Endothelial cell of umbilical vein (primary cell): ENCODE data around the gene NQO2. TPM values are rescaled to one million over a fixed set of nuclear protein-coding genes. Genes with fewer than 3 reads are reported as not detected.

Experiments used
- BruUV-seq: library from RNA; stranded (reverse); fragments of 400-500 nt; replicated peaks from 2 replicates; lab custom pipeline; 2021; lab: Mats Ljungman, UMichigan
- CTCF ChIA-PET: fragments of 300-600, 350-600 bp; sonication (Branson Sonifier 250); formaldehyde crosslinking; loops from one replicate; lab custom pipeline; 2021; ENCODE audit warnings: antibody characterized with exemption, inconsistent platforms; lab: Charles Lee
- POLR2A ChIA-PET: fragments of 300-600, 350-600 bp; sonication (Branson Sonifier 250); formaldehyde crosslinking; loops from one replicate; lab custom pipeline; 2021; ENCODE audit warnings: antibody characterized with exemption, inconsistent platforms; lab: Charles Lee
- DNase-seq: peaks from one replicate; pipeline ENCODE4 v3.0.0-alpha.2; 2011; ENCODE audit warnings: low read depth, low spot score
- FAIRE-seq: peaks from 2 replicates; lab custom pipeline; 2011; peaks lifted over from hg19 to GRCh38; lab: Jason Lieb, UNC
- H2AFZ ChIP-seq: 2 replicates; pipeline ENCODE4 v1.6.0; 2012; ENCODE audit warnings: low read depth, low read length, control low read depth, inconsistent platforms
- H3K27ac ChIP-seq: 2 replicates; pipeline ENCODE4 v1.5.1; 2011; ENCODE audit warnings: low read depth, mild to moderate bottlenecking, control low read depth, low read length, moderate library complexity; ENCODE audit not compliant: insufficient read depth
- H3K27me3 ChIP-seq, 2 experiments: 2 replicates each; pipeline versions ENCODE4 v1.6.0 to v1.6.1; 2011; ENCODE audit warnings: low read length in 2 of 2, mixed read lengths in 1 of 2; ENCODE audit not compliant: control insufficient read depth in 2 of 2, insufficient read depth in 2 of 2
- H3K36me3 ChIP-seq, 2 experiments: 2 replicates in 1 of 2; 3 replicates in 1 of 2; pipeline ENCODE4 v1.5.1; 2011; ENCODE audit warnings: low read length in 2 of 2, mild to moderate bottlenecking in 1 of 2, moderate library complexity in 1 of 2; ENCODE audit not compliant: control insufficient read depth in 2 of 2, insufficient read depth in 2 of 2; ENCODE audit errors: extremely low read depth in 1 of 2
- H3K4me1 ChIP-seq: 3 replicates; pipeline ENCODE4 v1.5.1; 2011; ENCODE audit warnings: mild to moderate bottlenecking, low read length; ENCODE audit not compliant: control insufficient read depth, insufficient read depth; ENCODE audit errors: extremely low read depth
- H3K4me2 ChIP-seq: 2 replicates; pipeline ENCODE4 v1.6.1; 2011; ENCODE audit warnings: low read length, control low read depth, mixed read lengths; ENCODE audit not compliant: insufficient read depth
- H3K4me3 ChIP-seq, 3 experiments: fragments of 200-600 bp in 1 of 3; sonication (generic), shearing (Covaris generic) in 1 of 3; replicated peaks in 1 of 3; 2 replicates each; pipeline ENCODE4 v1.5.1; 2011 to 2016; ENCODE audit warnings: control low read depth in 3 of 3, low read length in 3 of 3, mild to moderate bottlenecking in 2 of 3, inconsistent platforms in 1 of 3, low read depth in 1 of 3, moderate library complexity in 1 of 3; ENCODE audit not compliant: insufficient read depth in 1 of 3
- H3K79me2 ChIP-seq: 2 replicates; pipeline ENCODE4 v1.6.0; 2012; ENCODE audit warnings: low read length, inconsistent platforms; ENCODE audit not compliant: control insufficient read depth, insufficient read depth
- H3K9ac ChIP-seq: replicated peaks from 2 replicates; pipeline ENCODE3; 2011; ENCODE audit warnings: low read length, control low read depth; ENCODE audit not compliant: insufficient read depth; ENCODE audit errors: extremely low read depth
- H3K9me1 ChIP-seq: replicated peaks from 3 replicates; pipeline ENCODE4 v1.6.0; 2011; ENCODE audit warnings: mild to moderate bottlenecking, low read length; ENCODE audit not compliant: control insufficient read depth, insufficient read depth; ENCODE audit errors: extremely low read depth
- H3K9me3 ChIP-seq: replicated peaks from 2 replicates; pipeline ENCODE4 v1.5.1; 2012; ENCODE audit warnings: low read length, inconsistent platforms; ENCODE audit not compliant: control insufficient read depth, insufficient read depth
- H4K20me1 ChIP-seq: replicated peaks from 2 replicates; pipeline ENCODE3; 2011; ENCODE audit warnings: mild to moderate bottlenecking, low read length; ENCODE audit not compliant: control insufficient read depth, insufficient read depth; ENCODE audit errors: extremely low read depth
- EZH2 ChIP-seq: IDR thresholded peaks from 2 replicates; pipeline ENCODE4 v1.6.1; 2012; ENCODE audit warnings: borderline replicate concordance, low read depth, mild to moderate bottlenecking, moderate library complexity, low read length, inconsistent platforms; ENCODE audit not compliant: severe bottlenecking
- FOS ChIP-seq: IDR thresholded peaks from 2 replicates; pipeline ENCODE4 v1.6.1; 2011; ENCODE audit warnings: mild to moderate bottlenecking, low read length, moderate library complexity, borderline replicate concordance; ENCODE audit not compliant: insufficient read depth
- GATA2 ChIP-seq: IDR thresholded peaks from 2 replicates; pipeline ENCODE4 v1.7.0; 2011; ENCODE audit warnings: low read depth, mild to moderate bottlenecking, moderate library complexity, mixed read lengths, low read length; ENCODE audit not compliant: insufficient read length, insufficient read depth
- JUN ChIP-seq: IDR thresholded peaks from 2 replicates; pipeline ENCODE4 v1.6.1; 2011; ENCODE audit warnings: borderline replicate concordance, low read depth; ENCODE audit not compliant: insufficient read length, insufficient read depth
- MYC ChIP-seq: IDR thresholded peaks from one replicate; pipeline ENCODE4 v1.6.1; 2011; ENCODE audit warnings: mild to moderate bottlenecking, low read depth, low read length
- POLR2A ChIP-seq: IDR thresholded peaks from 2 replicates; pipeline ENCODE4 v1.6.1; 2012; ENCODE audit warnings: low read depth, mild to moderate bottlenecking, control low read depth, low read length
- POLR2AphosphoS5 ChIP-seq: IDR thresholded peaks from 2 replicates; pipeline ENCODE4 v1.6.1; 2012; ENCODE audit warnings: low read depth, mild to moderate bottlenecking, control low read depth, low read length, moderate library complexity; ENCODE audit not compliant: insufficient read depth
- dilution Hi-C: fragments of 300-500 bp; cut with MboI; formaldehyde crosslinking; loops from one replicate; pipeline ENCODE4 v1.15.0; 2019; ENCODE audit warnings: low sequenced_read_pairs; ENCODE audit not compliant: extremely low pct_ligation_motif_present
- intact Hi-C: fragments of 100-400 bp; cut with micrococcal nuclease; formaldehyde crosslinking; loops from one replicate; pipeline ENCODE4 v1.10.0; 2022
- polyA plus RNA-seq, 4 experiments: library from polyadenylated mRNA; depleted of rRNA in 3 of 4; stranded (reverse) in 3 of 4; unstranded in 1 of 4; fragments of >200 nt; gene quantifications; 2 replicates each; pipeline versions ENCODE4 v1.2.1 to v1.2.3, GENCODE V29; 2011 to 2012; ENCODE audit warnings: missing spikeins in 1 of 4
- total RNA-seq: library from RNA; stranded (reverse); gene quantifications from 2 replicates; pipeline ENCODE4 v1.2.3, GENCODE V29; 2021
- TF ChIP-seq, protein P1 (sequence below), 2 donors: IDR thresholded peaks; 1 replicate in 1 of 2; 2 replicates in 1 of 2; pipeline ENCODE4 v1.5.1; 2011; ENCODE audit warnings: low read length in 2 of 2, mild to moderate bottlenecking in 2 of 2, moderate library complexity in 2 of 2, control low read depth in 1 of 2, inconsistent platforms in 1 of 2, low read depth in 1 of 2; ENCODE audit not compliant: insufficient read depth in 1 of 2; ENCODE audit errors: extremely low read depth in 1 of 2
- TF ChIP-seq, protein P2 (sequence below): IDR thresholded peaks from 2 replicates; pipeline ENCODE4 v1.6.1; 2011; ENCODE audit not compliant: insufficient read depth, insufficient read length

The NQO2 gene
- total and polyA plus RNA-seq, 2 donors (not counting 3 experiments of a cell fraction or from before 2014, with no cell fraction given), result 27.6 to 48.0 TPM

DNA sequence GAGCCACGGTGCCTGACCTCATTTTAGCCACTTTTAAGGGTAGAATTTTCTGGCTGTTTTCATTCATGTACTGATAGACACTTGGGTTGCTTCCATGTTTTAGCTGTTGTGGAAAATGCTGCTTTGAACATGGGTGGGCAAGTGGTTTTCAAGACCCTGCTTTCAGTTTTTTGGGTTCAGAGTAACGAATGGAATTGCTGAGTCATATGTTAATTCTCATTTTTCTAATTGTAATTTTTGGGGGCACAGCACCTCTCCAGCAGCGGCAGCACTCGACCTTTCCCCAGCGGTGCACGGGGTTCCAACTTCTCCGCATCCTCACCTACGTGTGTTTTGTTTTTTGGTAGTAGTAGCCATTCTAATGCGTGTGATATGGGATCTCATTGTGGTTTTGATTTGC is 5.4 kb downstream of the NQO2 start:
- H3K4me1 ChIP-seq, result peaks cover 5% of the 10 kb centered on the region
- no peaks in the 10 kb centered on the region for H3K36me3 ChIP-seq
- no peak overlapping the region for H3K4me3 ChIP-seq
- POLR2A ChIA-PET, result no interaction called here
- H3K4me2 ChIP-seq, result no peak overlapping the region
- intact Hi-C loops, result no loop called here
- H4K20me1 ChIP-seq, result no peaks in the 10 kb centered on the region
- H3K9me1 ChIP-seq, result no peaks in the 10 kb centered on the region
- dilution Hi-C loops, result no loop called here
- BruUV-seq, result no TSS peak
- H3K9me3 ChIP-seq, result no peaks in the 10 kb centered on the region
- H3K9ac ChIP-seq, result no peak overlapping the region
- no peaks in the 10 kb centered on the region for H3K27me3 ChIP-seq
- FAIRE-seq (no peak), DNase-seq (no peak)
- H3K27ac ChIP-seq, result no peak overlapping the region
- CTCF ChIA-PET, result no interaction called here
- H2AFZ ChIP-seq, result no peak overlapping the region
- no peaks in the 10 kb centered on the region for H3K79me2 ChIP-seq
- TF ChIP-seq, protein P1, sequence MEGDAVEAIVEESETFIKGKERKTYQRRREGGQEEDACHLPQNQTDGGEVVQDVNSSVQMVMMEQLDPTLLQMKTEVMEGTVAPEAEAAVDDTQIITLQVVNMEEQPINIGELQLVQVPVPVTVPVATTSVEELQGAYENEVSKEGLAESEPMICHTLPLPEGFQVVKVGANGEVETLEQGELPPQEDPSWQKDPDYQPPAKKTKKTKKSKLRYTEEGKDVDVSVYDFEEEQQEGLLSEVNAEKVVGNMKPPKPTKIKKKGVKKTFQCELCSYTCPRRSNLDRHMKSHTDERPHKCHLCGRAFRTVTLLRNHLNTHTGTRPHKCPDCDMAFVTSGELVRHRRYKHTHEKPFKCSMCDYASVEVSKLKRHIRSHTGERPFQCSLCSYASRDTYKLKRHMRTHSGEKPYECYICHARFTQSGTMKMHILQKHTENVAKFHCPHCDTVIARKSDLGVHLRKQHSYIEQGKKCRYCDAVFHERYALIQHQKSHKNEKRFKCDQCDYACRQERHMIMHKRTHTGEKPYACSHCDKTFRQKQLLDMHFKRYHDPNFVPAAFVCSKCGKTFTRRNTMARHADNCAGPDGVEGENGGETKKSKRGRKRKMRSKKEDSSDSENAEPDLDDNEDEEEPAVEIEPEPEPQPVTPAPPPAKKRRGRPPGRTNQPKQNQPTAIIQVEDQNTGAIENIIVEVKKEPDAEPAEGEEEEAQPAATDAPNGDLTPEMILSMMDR (IDR thresholded peaks at IDR 0.05; ENCODE audit: extremely low read depth in 1 of 2, insufficient read depth in 1 of 2, low read depth in 1 of 2, low read length in 2 of 2), result no peak
- no peak for TF ChIP-seq JUN
- TF ChIP-seq, protein P2, sequence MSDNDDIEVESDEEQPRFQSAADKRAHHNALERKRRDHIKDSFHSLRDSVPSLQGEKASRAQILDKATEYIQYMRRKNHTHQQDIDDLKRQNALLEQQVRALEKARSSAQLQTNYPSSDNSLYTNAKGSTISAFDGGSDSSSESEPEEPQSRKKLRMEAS, result no peak
- TF ChIP-seq MYC, result no peak
- TF ChIP-seq GATA2, result no peak
- no peak for TF ChIP-seq POLR2AphosphoS5
- no peak for TF ChIP-seq FOS
- no peak for TF ChIP-seq EZH2
- no peak for TF ChIP-seq POLR2A
